ENCODE measurements around the gene BUD31.
"Not testable (repeated sequence)": the region's sequence is repeated elsewhere in the genome, so short reads cannot be mapped to it uniquely, and the experiment has no call there.

The BUD31 gene

GRCh38 chr7:99380032-99380822, 28.5 kb upstream of the BUD31 start:
- in situ Hi-C loops (cut with MboI; ENCODE audit: low sequenced_read_pairs), result no loop called here

GRCh38 chr7:99380823-99381663, 27.7 kb upstream of the BUD31 start:
- in situ Hi-C loops (cut with MboI; ENCODE audit: low sequenced_read_pairs), result no loop called here

- in situ Hi-C loops (cut with MboI; ENCODE audit: low sequenced_read_pairs), result no loop called here
Measured at GRCh38 chr7:99381664-99382075, 27.1 kb upstream of the BUD31 start.

GRCh38 chr7:99383203-99383602, 25.6 kb upstream of the BUD31 start:
- in situ Hi-C loops (cut with MboI; ENCODE audit: low sequenced_read_pairs), result no loop called here

- in situ Hi-C loops (cut with MboI; ENCODE audit: low sequenced_read_pairs), result no loop called here
Measured at GRCh38 chr7:99383791-99384370, 24.9 kb upstream of the BUD31 start.

GRCh38 chr7:99384523-99384922, 24.2 kb upstream of the BUD31 start:
- in situ Hi-C loops (cut with MboI; ENCODE audit: low sequenced_read_pairs), result no loop called here

GRCh38 chr7:99385564-99385963, 23.2 kb upstream of the BUD31 start:
- in situ Hi-C loops (cut with MboI; ENCODE audit: low sequenced_read_pairs), result no loop called here

- in situ Hi-C loops (cut with MboI; ENCODE audit: low sequenced_read_pairs), result no loop called here
Measured at GRCh38 chr7:99386584-99387238, 22.1 kb upstream of the BUD31 start.

- in situ Hi-C loops (cut with MboI; ENCODE audit: low sequenced_read_pairs), result not testable (repeated sequence)
Measured at GRCh38 chr7:99387239-99387635, 21.5 kb upstream of the BUD31 start.

GRCh38 chr7:99387912-99388311, 20.9 kb upstream of the BUD31 start:
- in situ Hi-C loops (cut with MboI; ENCODE audit: low sequenced_read_pairs), result no loop called here

GRCh38 chr7:99389772-99390171, 19.0 kb upstream of the BUD31 start:
- in situ Hi-C loops (cut with MboI; ENCODE audit: low sequenced_read_pairs), result no loop called here

- in situ Hi-C loops (cut with MboI; ENCODE audit: low sequenced_read_pairs), result no loop called here
Measured at GRCh38 chr7:99390941-99391602, 17.7 kb upstream of the BUD31 start.

- in situ Hi-C loops (cut with MboI; ENCODE audit: low sequenced_read_pairs), result no loop called here
Measured at GRCh38 chr7:99392046-99392445, 16.7 kb upstream of the BUD31 start.

GRCh38 chr7:99392659-99393354, 16.0 kb upstream of the BUD31 start:
- in situ Hi-C loops (cut with MboI; ENCODE audit: low sequenced_read_pairs), result no loop called here

- in situ Hi-C loops (cut with MboI; ENCODE audit: low sequenced_read_pairs), result no loop called here
Measured at GRCh38 chr7:99393355-99394187, 15.2 kb upstream of the BUD31 start.

- in situ Hi-C loops (cut with MboI; ENCODE audit: low sequenced_read_pairs), result no loop called here
Measured at GRCh38 chr7:99394188-99394502, 14.6 kb upstream of the BUD31 start.

GRCh38 chr7:99395616-99396327, 13.0 kb upstream of the BUD31 start:
- in situ Hi-C loops (cut with MboI; ENCODE audit: low sequenced_read_pairs), result no loop called here

- in situ Hi-C loops (cut with MboI; ENCODE audit: low sequenced_read_pairs), result no loop called here
Measured at GRCh38 chr7:99396418-99397296, 12.1 kb upstream of the BUD31 start.

Data from HL-60/S4 treated with retinoic acid at 250 ng/mL for 4 days and 3 days (cell line).